Esophagus mucosa (tissue), 1 donor: ENCODE measurements around the gene MARK2. TPM values are rescaled to one million over a fixed set of nuclear protein-coding genes. Genes with fewer than 3 reads are reported as not detected.
"Not testable (repeated sequence)": the region's sequence is repeated elsewhere in the genome, so short reads cannot be mapped to it uniquely, and the experiment has no call there.

Source experiments
- ATAC-seq: fragments of 200-7000 bp; cut with Tn5 transposase; one replicate; pipeline ENCODE4 v1.9.1; 2020
- total RNA-seq: library from RNA; stranded (reverse); gene quantifications from one replicate; pipeline ENCODE4 v1.2.4, GENCODE V29; 2023
- donor health status: DM: yes; HTN: yes; CAD: no.

Gene MARK2
- 70.6 TPM for total RNA-seq

DNA sequence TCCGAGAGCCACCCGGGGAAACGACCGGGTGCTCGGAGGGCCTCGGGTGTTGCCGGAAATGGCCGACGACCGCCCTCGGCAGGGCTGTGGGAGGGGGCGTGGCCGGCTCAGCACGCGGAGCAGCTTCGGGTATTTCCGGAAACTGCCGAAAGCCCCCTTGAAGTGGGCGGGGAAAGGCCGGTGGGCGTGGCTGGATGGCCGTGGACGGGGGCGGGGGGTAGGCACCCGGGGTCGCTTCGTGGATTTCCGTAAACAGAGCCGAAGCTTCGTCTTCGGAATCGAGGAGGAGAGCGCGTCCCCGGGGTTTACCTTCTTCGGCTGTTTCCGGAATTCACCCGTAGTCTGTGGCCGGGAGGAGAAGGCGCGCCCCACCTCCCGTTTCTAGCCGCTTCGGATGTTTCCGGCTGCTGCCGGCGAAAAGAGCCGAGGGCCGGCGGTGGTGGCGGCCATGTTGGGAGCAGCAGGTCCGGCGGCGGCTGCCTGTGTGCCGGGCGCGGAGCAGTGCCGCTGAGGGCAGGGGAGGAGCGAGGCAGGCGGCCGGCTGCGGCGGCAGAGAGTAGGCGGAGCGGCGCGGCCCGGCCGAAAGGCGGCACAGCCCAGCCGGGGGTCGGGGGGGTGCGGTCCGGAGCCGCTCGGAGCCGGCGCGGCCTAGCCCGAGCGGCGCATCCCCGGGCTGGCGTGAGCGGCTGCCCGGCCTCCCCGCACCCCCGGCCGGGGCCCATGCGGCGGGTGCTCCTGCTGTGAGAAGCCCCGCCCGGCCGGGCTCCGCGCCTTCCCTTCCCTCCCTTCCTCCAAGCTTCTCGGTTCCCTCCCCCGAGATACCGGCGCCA, at the start of gene MARK2:
TSS of gene MARK2 (plus strand) at position 433 of the 830 bp plus-strand sequence. CDS start at position 830, 397 bp downstream.
- peak; percentile 90 for ATAC-seq

DNA sequence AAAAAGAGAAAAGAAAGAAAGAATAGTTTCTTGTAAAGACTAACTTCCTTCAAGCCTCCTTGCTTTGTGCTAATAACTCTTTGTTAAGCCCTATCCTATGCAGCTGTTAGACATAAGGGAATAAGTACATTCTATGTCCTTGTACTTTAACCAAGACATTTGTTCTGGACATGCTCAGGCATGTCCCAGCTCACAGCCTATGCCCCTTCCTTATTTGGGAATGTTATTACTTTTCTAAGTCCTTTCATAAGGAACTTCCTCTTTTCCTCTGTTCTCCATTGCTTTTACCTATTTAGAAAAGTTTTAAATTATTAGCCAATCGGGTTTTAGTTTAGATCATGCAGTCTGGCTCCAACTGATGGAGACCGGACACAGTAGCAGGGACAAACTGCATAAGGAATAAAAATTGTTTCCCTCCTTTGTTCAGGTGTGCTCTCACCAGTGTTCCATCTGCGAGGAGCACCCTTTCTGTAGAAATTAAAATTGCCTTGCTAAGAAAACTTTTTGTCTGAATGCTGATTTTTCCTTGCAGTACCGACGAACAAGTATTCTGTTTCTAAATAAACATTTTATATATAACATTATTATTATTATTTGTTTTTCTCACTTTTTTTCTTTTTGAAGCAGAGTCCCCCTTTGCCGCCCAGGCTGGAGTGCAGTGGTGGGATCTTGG, 47.3 kb upstream of the MARK2 start:
- ATAC-seq, result no peak

DNA sequence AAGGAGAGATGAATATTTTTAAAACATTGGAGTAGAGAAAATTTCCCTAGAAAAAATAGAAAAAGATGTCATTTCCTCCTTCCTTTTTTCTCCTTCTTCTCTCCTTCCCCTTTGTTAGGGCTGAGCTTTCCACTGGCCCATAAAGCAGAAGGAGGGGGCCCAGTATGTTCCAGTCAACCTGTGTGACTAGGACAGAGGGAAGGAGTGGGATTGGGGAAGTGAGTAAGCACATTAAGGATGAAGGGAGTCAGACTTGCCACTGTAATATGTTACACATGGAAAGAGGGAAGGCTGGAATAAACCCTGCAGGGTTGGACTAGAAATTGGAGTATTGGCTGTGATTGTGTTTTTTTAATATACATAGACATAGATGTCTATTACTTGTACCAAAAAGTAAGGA, 45.7 kb upstream of the MARK2 start:
- no peak for ATAC-seq

DNA sequence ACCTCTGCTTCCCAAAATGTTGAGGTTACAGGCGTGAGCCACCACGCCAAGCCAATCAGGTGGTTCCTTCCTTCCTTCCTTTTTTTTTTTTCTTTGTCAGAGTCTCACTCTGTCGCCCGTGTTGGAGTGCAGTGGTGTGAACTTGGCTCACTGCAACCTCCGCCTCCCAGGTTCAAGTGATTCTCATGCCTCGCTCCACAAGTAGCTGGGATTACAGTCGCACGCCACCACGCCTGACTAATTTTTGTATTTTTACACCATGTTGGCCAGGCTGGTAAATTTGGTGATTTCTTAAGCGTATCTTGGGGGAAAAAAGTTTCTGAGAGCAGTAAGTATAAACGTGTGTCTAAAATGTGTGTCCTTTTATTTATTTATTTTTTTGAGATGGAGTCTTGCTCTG, 43.8 kb upstream of the MARK2 start:
- ATAC-seq, result no peak

DNA sequence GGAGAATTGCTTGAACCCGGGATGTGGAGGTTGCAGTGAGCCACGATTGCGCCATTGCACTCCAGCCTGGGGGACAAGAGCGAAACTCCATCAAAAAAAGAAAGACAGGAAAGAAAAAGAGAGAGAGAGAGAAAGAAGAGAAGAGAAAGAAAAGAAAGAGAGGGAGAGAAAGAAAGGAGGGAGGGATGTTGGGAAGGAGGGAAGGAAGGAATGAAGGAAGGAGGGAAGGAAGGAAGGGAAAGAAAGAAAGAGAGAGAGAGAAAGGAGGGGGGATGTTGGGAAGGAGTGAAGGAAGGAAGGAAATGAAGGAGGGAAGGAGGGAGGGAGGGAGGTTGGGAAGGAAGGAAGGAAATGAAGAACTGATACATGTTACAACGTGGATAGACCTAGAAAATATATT, 38.0 kb upstream of the MARK2 start:
- no peak for ATAC-seq

DNA sequence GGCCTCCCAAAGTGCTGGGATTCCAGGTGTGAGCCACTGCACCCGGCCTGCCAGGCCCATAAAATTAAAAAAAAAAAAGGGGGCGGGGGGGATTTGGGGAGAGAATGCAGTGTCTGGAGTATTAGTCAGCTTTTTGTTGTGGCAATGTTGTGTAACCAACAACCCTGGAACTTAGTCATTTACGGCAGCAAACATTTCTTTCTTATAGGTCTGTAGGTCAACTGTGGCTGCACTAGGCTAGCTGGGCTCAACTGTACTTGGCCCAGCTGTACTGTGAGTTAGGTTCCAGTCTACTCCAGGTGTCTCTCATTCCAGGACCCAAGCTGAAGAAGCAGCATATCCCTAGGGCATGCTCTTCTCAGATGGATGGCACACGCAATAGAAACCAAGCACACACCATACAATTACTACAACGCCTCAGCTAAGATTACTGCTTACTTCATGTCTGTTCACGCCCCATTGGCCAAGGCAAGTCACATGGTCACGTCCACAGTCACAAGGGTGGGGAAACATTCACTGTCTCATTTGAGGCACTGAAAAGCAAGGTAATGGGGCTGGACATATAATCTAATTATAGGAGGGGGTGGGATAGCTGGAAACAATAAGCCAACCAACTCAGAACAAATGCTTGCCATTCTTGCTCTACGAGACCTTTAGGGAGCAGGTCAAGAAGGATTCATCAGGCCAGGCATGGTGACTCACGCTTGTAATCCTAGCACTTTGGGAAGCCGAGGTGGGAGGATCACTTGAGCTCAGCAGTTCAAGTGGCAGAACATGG, 36.1 kb upstream of the MARK2 start:
- peak; percentile 92 for ATAC-seq

DNA sequence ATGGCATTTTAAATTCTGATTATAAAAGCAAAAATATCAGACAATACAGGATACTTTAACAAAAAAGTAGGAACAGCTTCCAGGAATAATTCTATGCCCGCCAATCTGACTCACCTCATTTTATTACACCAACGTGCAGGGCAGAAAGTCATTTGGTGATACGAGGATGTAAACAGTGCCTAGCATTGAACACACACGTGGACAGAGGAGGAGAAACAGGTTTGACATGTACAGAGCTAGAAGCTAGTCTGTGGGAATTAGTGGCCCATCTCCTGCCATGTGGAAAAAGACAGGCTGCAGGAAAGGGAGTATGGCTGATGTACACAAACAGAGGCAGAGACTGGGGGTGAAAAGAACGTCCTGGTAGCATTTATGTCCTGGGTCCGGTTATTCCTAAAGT, 34.7 kb upstream of the MARK2 start:
- peak; percentile 90 for ATAC-seq

DNA sequence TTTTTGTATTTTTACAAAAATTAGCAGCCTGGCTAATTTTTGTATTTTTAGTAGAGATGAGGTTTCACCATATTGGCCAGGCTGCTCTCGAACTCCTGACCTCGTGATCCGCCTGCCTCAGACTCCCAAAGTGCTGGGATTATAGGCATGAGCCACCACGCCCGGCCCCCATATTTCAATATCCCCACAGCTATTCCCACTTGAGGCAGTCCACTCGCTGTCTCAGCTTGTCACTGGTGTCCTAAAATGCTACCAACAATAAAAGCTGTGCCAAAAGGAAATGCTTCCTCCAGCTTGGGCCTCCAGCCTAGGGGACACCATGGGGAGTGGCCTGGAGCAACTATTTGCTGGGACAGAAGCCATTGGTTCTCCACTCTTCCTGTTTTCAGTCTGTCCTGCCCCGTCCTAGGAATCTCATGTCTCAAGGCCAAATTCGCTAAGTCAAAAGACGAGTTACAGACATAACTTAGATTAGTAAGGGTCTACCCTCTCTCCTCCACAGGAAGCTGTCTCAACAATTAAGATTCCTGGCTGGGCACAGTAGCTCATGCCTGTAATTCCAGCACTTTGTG, 33.0 kb upstream of the MARK2 start:
- ATAC-seq, result no peak

DNA sequence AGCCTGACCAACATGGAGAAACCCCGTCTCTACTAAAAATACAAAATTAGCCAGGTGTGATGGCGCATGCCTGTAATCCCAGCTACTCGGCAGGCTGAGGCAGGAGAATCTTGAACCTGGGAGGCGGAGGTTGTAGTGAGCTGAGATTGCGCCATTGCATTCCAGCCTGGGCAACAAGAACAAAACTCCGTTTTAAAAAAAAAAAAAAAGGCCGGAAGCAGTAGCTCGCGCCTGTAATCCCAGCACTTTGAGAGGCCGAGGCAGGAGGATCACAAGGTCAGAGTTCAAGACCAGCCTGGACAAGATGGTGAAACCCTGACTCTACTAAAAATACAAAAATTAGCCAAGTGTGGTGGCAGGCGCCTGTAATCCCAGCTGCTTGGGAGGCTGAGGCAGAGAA, 28.5 kb upstream of the MARK2 start:
- not testable (repeated sequence) for ATAC-seq

DNA sequence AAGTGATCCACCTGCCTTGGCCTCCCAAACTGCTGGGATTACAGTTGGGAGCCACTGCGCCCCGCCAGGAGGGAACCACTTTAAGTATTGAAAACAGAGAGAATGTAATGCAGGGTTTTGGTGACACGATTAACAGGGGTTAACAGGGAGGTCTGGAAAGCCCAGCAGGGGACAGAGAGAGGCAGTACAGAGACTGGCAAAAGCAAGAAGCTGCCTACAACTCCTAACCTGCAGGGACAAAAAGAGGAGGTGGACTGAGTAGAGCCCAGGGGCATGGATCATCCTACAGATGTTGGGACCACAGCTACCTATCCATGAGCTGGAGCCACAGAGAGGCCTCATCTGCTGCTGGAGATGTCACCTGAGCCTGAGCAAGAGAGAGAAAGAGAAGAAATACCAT, 27.4 kb upstream of the MARK2 start:
- ATAC-seq, result no peak

DNA sequence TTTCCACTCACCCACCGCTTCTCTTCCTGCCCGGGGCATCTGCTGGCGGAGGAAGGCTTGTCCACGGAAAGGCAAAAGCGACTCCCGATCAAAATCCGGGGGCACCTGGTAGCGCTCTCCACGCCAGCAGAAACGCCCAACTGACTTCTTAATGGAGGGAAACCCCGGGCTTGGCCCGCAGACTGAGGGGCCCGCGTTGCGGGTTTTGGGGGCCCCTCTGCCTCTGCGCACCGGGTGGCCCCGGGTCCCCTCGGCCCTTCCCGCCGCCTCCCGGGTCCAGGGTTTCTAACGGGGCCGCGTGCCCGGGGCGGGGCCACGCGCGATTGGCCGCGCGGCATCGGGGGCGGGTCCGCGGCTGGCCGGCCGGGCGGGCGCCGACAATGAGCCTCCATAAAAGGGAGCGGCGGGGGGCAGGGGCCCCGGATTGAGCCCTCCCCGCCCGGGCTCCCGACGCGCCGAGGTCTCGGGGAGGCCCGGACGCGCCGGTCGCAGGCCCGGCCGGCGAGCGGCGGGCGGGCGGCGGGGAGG, 25.8 kb upstream of the MARK2 start, which contains the start of gene SPINDOC:
TSS of gene SPINDOC (plus strand) at position 422 of the 528 bp plus-strand sequence. CDS start 231 bp downstream, outside the sequence.
- ATAC-seq, result peak; percentile 76

DNA sequence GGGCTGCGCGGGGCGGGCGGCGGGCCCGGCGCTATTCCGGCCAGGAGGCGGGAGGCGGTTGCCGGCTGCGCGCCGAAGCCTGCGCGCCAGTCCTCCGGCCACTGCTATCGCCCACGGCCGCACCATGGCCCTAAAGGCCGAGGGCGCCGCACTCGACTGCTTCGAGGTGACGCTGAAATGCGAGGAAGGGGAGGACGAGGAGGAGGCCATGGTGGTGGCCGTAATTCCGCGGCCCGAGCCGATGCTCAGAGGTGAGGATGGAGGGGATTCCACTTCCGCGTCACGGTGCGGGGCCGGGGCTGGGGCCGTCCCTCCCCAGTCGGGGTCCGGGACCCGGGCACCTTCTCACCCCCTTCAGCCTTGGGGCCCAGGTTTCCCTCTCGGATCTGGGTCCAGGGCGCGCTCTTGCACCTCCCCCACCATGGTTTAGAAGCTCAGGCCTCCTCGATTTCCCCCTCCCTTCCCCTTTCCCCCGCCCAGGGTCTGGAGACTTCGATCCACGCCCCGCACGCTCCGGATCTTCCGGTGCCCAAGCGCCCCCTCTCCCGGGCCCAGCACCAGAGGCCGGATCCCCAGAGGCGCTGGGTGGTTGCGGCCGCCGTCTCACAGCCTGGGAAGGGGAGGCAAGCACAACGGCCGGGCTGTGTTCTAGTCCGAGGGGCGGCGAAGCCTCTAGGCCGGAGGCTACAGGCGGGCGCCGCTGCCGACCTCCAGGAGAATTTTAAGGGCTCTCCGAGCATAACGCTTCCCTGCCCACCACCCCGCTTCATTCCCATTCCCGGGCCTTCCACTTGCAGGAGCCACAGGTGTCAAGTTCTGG, 25.1 kb upstream of the MARK2 start:
- ATAC-seq, result peak; percentile 27

DNA sequence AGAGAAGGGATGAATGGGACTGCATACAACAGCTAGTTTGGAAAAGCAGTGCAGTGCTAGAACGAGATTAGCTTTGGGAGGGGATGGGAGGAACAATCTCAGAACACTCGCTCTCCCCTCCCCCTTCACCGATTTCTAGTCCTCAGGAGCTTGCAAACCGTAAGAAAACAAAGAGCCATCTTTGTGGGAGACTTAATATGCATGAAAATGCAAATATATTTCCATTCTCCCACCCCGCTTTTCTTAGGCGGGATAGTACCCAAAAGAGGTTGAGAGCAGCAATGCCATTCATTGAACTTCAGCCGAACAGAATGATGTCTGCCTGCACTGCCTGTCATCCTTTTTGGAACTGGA, 24.6 kb upstream of the MARK2 start:
- no peak for ATAC-seq

DNA sequence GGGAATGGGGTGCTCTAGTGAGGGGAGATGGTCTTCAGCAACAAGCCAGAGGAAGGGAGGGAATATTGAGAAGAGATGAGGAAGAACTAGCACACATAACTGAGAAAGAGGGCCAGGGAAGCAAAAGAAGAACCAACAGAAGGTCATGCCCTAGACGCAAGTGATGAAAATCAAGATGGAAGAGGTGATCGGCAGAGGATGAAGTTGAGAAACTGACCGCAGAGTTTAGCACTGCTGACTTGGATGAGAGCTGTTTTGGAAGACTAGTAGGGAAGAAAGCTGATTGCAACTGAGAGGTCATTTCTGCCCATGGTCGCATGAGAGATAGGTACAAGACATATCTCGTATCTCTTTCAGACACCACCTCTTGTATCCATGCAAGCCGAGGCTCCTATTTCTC, 22.7 kb upstream of the MARK2 start:
- ATAC-seq, result no peak

DNA sequence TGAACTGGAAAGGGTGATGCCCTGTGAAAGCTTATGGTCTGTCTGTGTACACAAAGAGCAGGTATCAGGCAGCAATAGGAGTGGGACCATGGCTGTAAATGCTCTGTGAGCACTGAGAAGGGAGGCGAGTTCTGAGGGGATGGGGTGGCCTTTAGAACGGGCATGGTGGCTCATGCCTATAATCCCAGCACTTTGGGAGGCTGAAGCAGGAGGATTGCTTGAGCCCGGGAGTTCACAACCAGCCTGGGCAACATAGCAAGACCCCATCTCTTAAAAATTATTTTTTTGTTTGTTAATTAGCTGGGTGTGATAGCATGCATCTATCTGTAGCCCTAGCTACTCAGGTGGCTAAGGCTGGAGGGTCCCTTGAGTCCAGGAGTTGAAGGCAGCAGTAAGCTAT, 22.2 kb upstream of the MARK2 start:
- ATAC-seq, result no peak

DNA sequence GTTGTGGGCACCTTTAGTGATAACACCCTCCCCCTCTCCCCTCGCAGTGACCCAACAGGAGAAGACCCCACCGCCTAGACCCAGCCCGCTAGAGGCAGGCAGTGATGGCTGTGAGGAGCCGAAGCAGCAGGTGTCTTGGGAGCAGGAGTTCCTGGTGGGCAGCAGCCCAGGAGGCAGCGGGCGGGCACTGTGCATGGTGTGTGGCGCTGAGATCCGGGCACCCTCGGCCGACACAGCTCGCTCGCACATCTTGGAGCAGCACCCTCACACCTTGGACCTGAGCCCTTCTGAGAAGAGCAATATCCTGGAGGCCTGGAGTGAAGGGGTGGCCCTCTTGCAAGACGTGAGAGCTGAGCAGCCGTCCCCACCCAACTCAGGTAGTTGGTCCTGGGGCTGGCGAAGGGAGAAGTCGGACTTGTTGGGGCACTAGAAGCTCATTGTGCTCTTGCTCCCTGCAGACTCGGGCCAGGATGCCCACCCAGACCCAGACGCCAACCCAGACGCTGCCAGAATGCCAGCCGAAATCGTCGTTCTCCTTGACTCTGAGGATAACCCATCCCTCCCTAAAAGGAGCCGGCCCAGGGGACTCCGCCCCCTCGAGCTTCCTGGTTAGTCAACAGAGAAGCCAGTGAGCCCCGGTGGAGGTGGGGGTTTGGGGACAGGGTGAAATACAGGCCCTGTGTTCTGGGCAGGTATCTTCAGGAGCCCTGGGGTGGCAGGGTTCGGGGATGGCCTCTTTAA, 21.0 kb upstream of the MARK2 start:
- no peak for ATAC-seq

DNA sequence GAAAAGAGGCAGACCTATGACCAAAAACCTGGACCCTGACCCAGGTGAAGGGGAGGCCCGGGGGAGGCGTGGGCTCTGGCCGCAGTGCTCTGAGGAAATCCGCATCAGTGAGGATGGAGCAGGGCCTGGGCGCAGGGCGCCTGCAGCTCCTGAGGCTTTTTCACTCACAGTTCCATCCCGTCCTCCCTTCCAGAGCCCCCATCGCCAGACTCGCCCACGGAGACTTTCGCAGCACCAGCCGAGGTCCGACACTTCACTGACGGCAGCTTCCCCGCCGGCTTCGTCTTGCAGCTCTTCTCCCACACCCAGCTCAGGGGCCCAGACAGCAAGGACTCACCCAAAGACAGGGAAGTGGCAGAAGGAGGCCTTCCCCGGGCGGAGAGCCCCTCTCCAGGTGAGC, 20.3 kb upstream of the MARK2 start:
- no peak for ATAC-seq

DNA sequence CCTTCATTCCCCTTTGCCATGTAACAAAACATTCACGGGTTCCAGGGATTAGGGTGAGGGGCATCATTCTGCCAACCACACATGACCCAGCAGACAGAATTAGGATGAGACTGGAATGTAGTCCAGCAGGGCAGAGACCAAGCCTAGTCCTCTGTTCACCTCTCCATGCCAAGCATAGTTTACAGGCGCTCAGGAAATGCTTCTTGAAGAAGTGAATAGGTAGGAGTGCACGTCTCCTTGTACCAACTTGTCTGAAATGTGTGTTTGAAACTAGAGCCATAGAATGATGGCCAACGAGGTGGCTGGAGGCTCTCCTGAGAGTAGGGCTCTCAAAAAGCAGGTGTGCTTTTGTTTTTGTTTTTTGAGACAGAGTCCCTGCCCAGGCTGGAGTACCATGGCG, 17.5 kb upstream of the MARK2 start:
- ATAC-seq, result no peak

DNA sequence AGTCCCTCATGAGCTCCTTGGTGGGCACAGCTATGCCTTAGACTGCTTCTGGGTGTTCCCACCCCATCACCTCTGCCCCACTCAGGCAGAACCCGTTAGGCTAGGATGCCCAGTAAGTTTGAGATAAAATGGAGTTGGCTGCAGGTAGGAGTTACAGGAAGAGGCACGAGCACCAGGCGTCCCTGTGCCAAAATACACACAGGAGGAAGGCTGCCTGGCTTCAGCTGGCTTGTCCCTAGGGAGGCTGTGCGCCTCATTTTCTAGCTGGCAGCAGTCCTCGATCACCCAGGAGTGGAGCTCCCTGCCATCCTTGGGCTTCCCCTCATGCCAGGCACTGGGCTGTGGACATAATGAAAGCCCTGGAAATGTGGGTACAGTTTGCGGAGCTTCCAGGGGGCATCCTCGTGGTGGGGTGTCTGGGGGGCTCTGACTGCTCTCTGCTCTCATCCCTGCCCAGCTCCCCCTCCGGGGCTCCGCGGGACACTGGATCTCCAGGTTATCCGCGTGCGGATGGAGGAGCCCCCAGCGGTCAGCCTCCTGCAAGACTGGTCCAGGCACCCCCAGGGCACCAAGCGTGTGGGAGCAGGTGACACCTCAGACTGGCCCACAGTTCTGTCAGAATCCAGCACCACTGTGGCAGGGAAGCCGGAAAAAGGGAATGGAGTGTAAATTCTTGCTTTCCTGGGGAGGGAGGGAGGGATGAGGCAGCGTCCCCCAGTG, 12.3 kb upstream of the MARK2 start:
- no peak for ATAC-seq

DNA sequence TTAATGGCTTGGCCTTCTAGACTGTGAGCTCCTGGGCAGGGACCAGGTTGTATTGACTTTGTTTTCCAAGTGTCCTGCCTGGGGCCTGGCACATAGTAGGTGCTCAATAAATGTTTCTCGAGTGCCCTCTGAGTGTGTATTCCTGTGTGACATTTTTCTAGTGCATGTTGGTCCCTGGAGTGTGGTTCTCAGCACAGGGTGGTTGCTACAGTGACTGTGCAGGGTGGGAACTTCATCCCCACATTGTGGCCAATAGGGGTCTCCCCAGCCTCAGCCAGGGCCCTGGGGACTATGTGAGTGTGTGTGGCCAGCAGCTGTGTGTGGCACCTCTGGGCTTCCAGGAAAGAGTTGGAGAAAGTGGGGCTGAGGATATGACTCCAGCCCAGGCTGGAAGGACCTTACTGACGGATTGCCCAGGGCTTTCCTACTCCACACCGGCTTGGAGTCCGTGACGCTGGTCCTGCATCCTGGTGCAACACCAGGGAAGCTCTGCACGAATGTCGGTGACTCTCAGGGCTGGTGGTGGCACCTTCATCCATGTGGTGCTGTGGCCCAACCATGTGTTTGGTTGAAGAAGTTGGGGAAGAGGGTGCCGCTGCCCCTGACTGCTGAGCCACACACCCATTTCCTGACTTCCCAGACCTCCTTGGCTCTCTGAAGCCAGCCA, 9.0 kb upstream of the MARK2 start:
- ATAC-seq, result peak; percentile 23
